T-cell (primary cell): ENCODE measurements around the gene NGDN. TPM values are rescaled to one million over a fixed set of nuclear protein-coding genes. Genes with fewer than 3 reads are reported as not detected.
A peak's percentile ranks its signal among the peaks of the same experiment; 100 is the strongest.

Experiments used
- ATAC-seq, 4 experiments: fragments of 200-7000 bp in 3 of 4; fragments of 150-1000 bp in 1 of 4; cut with Tn5 transposase; replicated peaks in 1 of 4; 1 replicate in 3 of 4; 2 replicates in 1 of 4; pipeline ENCODE4 v1.10.0; 2021; ENCODE audit warnings: moderate library complexity in 3 of 4, mild to moderate bottlenecking in 2 of 4, moderate number of reproducible peaks in 1 of 4
- CTCF ChIA-PET, 2 donors: fragments of 300-600 bp; sonication (Branson Sonifier 250); formaldehyde crosslinking; loops; one replicate each; lab custom pipeline; 2022; ENCODE audit warnings: antibody characterized with exemption in 2 of 2; lab: Charles Lee
- POLR2A ChIA-PET, 2 donors: fragments of 300-600 bp; sonication (Branson Sonifier 250); formaldehyde crosslinking; loops; one replicate each; lab custom pipeline; 2022; ENCODE audit warnings: antibody characterized with exemption in 2 of 2; lab: Charles Lee
- DNase-seq, 35 experiments: peaks; one replicate each; pipeline versions ENCODE4 v3.0.0 to v3.0.0-alpha.2; 2013 to 2023
- H3K27ac ChIP-seq: one replicate; pipeline ENCODE4 v1.5.1; 2013; ENCODE audit warnings: low read length
- H3K27me3 ChIP-seq, 2 experiments: replicated peaks in 1 of 2; 1 replicate in 1 of 2; 2 replicates in 1 of 2; pipeline versions ENCODE4 v1.6.1 to v1.7.0; 2013; ENCODE audit warnings: low read length in 1 of 2, mixed read lengths in 1 of 2; ENCODE audit not compliant: control insufficient read depth in 2 of 2, insufficient read depth in 2 of 2; ENCODE audit errors: extremely low read depth in 1 of 2
- H3K36me3 ChIP-seq, 2 donors: 1 replicate in 1 of 2; 2 replicates in 1 of 2; pipeline versions ENCODE4 v1.6.1 to v1.7.0; 2013; ENCODE audit warnings: low read length in 1 of 2; ENCODE audit not compliant: control insufficient read depth in 2 of 2, insufficient read depth in 1 of 2; ENCODE audit errors: extremely low read depth in 1 of 2
- H3K4me1 ChIP-seq, 2 experiments: 1 replicate in 1 of 2; 2 replicates in 1 of 2; pipeline versions ENCODE4 v1.6.1 to v1.7.0; 2013; ENCODE audit warnings: low read length in 2 of 2, mixed read lengths in 1 of 2; ENCODE audit not compliant: insufficient read depth in 2 of 2, control insufficient read depth in 1 of 2; ENCODE audit errors: extremely low read depth in 1 of 2
- H3K4me3 ChIP-seq, 2 donors: 1 replicate in 1 of 2; 2 replicates in 1 of 2; pipeline versions ENCODE4 v1.5.1 to v1.7.0; 2013; ENCODE audit warnings: mild to moderate bottlenecking in 2 of 2, low read length in 1 of 2, moderate library complexity in 1 of 2; ENCODE audit not compliant: control insufficient read depth in 1 of 2; ENCODE audit errors: extremely low read depth in 1 of 2
- H3K9me3 ChIP-seq: 2 replicates; pipeline ENCODE4 v1.7.0; 2013
- H3K27ac Mint-ChIP-seq, 2 donors: one replicate each; pipeline ENCODE4 v1.8.0; 2020 to 2021; ENCODE audit warnings: mild to moderate bottlenecking in 2 of 2, mixed read lengths in 2 of 2
- H3K27me3 Mint-ChIP-seq, 2 donors: one replicate each; pipeline ENCODE4 v1.8.0; 2021 to 2022; ENCODE audit warnings: mixed read lengths in 2 of 2
- H3K36me3 Mint-ChIP-seq: one replicate; pipeline ENCODE4 v1.8.0; 2021; ENCODE audit warnings: mixed read lengths
- H3K4me1 Mint-ChIP-seq, 3 donors: one replicate each; pipeline ENCODE4 v1.8.0; 2020 to 2022; ENCODE audit warnings: mixed read lengths in 3 of 3, mild to moderate bottlenecking in 1 of 3
- H3K4me3 Mint-ChIP-seq, 3 donors: one replicate each; pipeline ENCODE4 v1.8.0; 2020 to 2022; ENCODE audit warnings: mild to moderate bottlenecking in 3 of 3, mixed read lengths in 3 of 3, moderate library complexity in 3 of 3
- H3K9me3 Mint-ChIP-seq, 3 donors: one replicate each; pipeline ENCODE4 v1.8.0; 2020 to 2022; ENCODE audit warnings: mixed read lengths in 3 of 3
- WGBS: methylation state at CpG from one replicate; pipeline ENCODE4 v1.1.5; 2013; ENCODE audit warnings: missing lambda C conversion rate; ENCODE audit not compliant: insufficient coverage; 5-methylcytosine and 5-hydroxymethylcytosine counted together
- total RNA-seq, 35 experiments: library from RNA in 6 of 35; stranded (reverse) in 6 of 35; fragments of 120-200 nt in 1 of 35; gene quantifications; one replicate each; pipeline versions ENCODE4 v1.2.1 to v1.2.4 and lab custom pipeline; 2013 to 2026

The NGDN gene
- total RNA-seq, 5 donors from 2014 or later (not counting 1 experiment from before 2014, with no cell fraction given), result 56.5 to 121 (median 63.7) TPM

DNA sequence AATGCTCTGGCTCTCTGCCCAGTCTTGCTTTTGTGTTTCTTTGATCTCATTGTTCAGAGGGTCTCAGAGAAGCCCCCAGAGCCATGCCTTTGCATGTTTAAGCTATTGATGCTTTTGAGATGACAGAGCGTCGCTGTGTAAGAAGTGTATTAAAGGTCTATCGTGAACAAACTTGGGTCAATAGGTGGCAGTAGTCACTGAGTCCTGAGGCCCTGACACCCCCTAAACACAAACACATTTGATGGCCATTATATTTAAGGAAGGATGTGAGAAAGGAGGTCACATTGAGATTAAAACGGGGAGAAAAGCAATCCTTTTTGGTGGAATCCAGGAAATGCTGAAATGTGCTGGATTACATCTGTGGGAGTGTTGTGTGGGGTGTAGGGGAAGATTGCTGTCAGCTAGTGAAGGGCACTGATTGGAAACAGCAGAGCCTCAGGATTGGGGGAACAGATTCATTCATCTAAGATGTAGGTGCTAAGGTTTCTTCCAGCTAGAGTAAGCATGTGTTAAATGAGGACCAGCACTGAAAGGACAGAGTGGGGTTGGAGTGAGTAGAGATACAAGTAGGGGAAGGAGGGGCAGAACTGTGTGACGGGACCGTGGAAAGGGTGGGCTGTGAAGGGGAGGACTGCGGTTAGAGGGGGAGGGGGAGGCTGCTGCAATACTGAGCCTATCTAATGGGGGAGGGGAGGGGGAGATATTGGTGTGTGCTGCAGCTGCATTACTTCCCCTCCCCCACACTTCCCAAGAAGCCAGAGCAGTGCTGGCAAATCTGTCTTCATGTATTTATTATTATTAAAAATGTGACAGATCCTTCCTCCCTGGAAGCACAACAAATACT, 12.7 kb downstream of the NGDN start:
- Histone ChIP-seq H3K9me3 (no peaks in the 10 kb centered on the region), H3K27ac (no peak overlapping the region), H3K4me1 (no peaks in the 10 kb centered on the region), H3K27me3 (no peaks in the 10 kb centered on the region), H3K36me3 (peaks cover 1 to 44% of the 10 kb centered on the region in 2 donors), H3K4me3 (no peak overlapping the region)
- H3K27ac Mint-ChIP-seq, result no peak overlapping the region
- CTCF ChIA-PET, result interaction anchor here in 1 of 2 donors (9.1 kb wide), 1 partner anchor 78 kb away, joined by 107 read pairs; the partner anchor contains the start of gene THTPA
- POLR2A ChIA-PET, result no interaction called here
- no peaks in the 10 kb centered on the region for H3K27me3 Mint-ChIP-seq
- ATAC-seq (no peak), DNase-seq (no peak)
- 80% methylated on average over 1 of the region's 7 CpGs for WGBS
- H3K4me1 Mint-ChIP-seq, result peaks cover 7 to 14% (median 7%) of the 10 kb centered on the region in 3 donors
- H3K36me3 Mint-ChIP-seq, result peaks cover 42% of the 10 kb centered on the region
- no peak overlapping the region for H3K4me3 Mint-ChIP-seq
- H3K9me3 Mint-ChIP-seq, result no peaks in the 10 kb centered on the region

- Mint-ChIP-seq H3K4me1 (peaks cover 4 to 8% (median 6%) of the 10 kb centered on the region in 3 donors), H3K27ac (no peak overlapping the region), H3K4me3 (no peak overlapping the region), H3K36me3 (peaks cover 36% of the 10 kb centered on the region), H3K9me3 (no peaks in the 10 kb centered on the region), H3K27me3 (no peaks in the 10 kb centered on the region)
- ChIA-PET CTCF (interaction anchor here in 1 of 2 donors (9.1 kb wide), 1 partner anchor 77 kb away, joined by 107 read pairs; the partner anchor contains the start of gene THTPA), POLR2A (no interaction called here)
- Histone ChIP-seq H3K4me1 (no peaks in the 10 kb centered on the region), H3K36me3 (peaks cover 0 to 38% of the 10 kb centered on the region in 2 donors), H3K9me3 (no peaks in the 10 kb centered on the region), H3K27ac (no peak overlapping the region), H3K4me3 (no peak overlapping the region), H3K27me3 (no peaks in the 10 kb centered on the region)
- DNase-seq (no peak), ATAC-seq (no peak)
Observed at GRCh38 chr14:23482823-23483148, 13.3 kb downstream of the NGDN start.

GRCh38 chr14:23483236-23483854, 13.8 kb downstream of the NGDN start:
- POLR2A ChIA-PET, result no interaction called here
- peaks cover 38% of the 10 kb centered on the region for H3K36me3 Mint-ChIP-seq
- no peaks in the 10 kb centered on the region for H3K27me3 Mint-ChIP-seq
- H3K9me3 Mint-ChIP-seq, result no peaks in the 10 kb centered on the region
- DNase-seq (peak in 1 of 35 experiments; percentile 9), ATAC-seq (peak in 1 of 4 experiments; percentile 38)
- no peak overlapping the region for H3K27ac Mint-ChIP-seq
- 72% methylated on average over 8 of the region's 9 CpGs for WGBS
- H3K4me3 Mint-ChIP-seq, result no peak overlapping the region
- peaks cover 1 to 3% (median 1%) of the 10 kb centered on the region in 3 donors for H3K4me1 Mint-ChIP-seq
- H3K27me3 ChIP-seq, result no peaks in the 10 kb centered on the region
- H3K36me3 ChIP-seq, result peaks cover 0 to 34% of the 10 kb centered on the region in 2 donors
- no peak overlapping the region for H3K4me3 ChIP-seq
- H3K4me1 ChIP-seq, result no peaks in the 10 kb centered on the region
- no peak overlapping the region for H3K27ac ChIP-seq
- CTCF ChIA-PET, result interaction anchor here in 1 of 2 donors (1.0 kb wide), 1 partner anchor 76 kb away, joined by 3 read pairs; no protein-coding TSS in a partner anchor
- no peaks in the 10 kb centered on the region for H3K9me3 ChIP-seq

DNA sequence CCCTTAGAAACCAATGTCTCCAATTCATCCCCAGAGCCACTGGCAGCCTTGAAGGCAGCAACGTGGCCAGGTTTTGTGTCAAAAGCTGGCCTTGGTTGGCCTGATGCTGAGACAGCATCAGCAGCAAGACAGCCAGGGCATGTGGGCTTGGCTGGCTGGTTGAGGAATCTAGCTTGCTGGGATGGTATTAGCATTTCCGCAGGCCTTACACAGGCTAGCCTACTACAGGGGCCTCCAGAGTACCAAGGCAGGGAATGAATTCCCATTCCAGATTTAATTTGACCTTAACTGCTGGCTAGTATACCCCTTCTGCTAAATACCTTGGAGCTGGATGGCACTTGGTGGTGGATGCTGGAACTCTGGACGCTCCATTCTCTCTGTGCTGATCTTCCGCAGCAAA, 15.8 kb downstream of the NGDN start:
- ChIA-PET POLR2A (no interaction called here), CTCF (no interaction called here)
- ATAC-seq (no peak), DNase-seq (no peak)
- Mint-ChIP-seq H3K27ac (no peak overlapping the region), H3K27me3 (no peaks in the 10 kb centered on the region), H3K4me1 (no peaks in the 10 kb centered on the region), H3K4me3 (no peak overlapping the region), H3K9me3 (no peaks in the 10 kb centered on the region), H3K36me3 (peaks cover 45% of the 10 kb centered on the region)
- Histone ChIP-seq H3K9me3 (no peaks in the 10 kb centered on the region), H3K4me3 (no peak overlapping the region), H3K27me3 (no peaks in the 10 kb centered on the region), H3K27ac (no peak overlapping the region), H3K36me3 (peaks cover 0 to 26% of the 10 kb centered on the region in 2 donors), H3K4me1 (no peaks in the 10 kb centered on the region)
- whole genome bisulfite sequencing, result 83% methylated on average over 1 of the region's 4 CpGs

GRCh38 chr14:23486036-23486435, 16.5 kb downstream of the NGDN start:
- no peaks in the 10 kb centered on the region for H3K9me3 Mint-ChIP-seq
- POLR2A ChIA-PET, result no interaction called here
- no peaks in the 10 kb centered on the region for H3K4me1 ChIP-seq
- H3K9me3 ChIP-seq, result no peaks in the 10 kb centered on the region
- H3K36me3 ChIP-seq, result peaks cover 0 to 26% of the 10 kb centered on the region in 2 donors
- peaks cover 45% of the 10 kb centered on the region for H3K36me3 Mint-ChIP-seq
- H3K27ac Mint-ChIP-seq, result no peak overlapping the region
- H3K4me3 ChIP-seq, result no peak overlapping the region
- no peaks in the 10 kb centered on the region for H3K27me3 Mint-ChIP-seq
- no peaks in the 10 kb centered on the region for H3K4me1 Mint-ChIP-seq
- CTCF ChIA-PET, result interaction anchor here in 1 of 2 donors (0.6 kb wide), 1 partner anchor 74 kb away, joined by 3 read pairs; no protein-coding TSS in a partner anchor
- no peak overlapping the region for H3K27ac ChIP-seq
- WGBS, result 31% methylated on average over 2 of the region's 2 CpGs
- H3K27me3 ChIP-seq, result no peaks in the 10 kb centered on the region
- ATAC-seq, result no peak
- no peak for DNase-seq
- no peak overlapping the region for H3K4me3 Mint-ChIP-seq

GRCh38 chr14:23487216-23487615, 17.7 kb downstream of the NGDN start:
- no peaks in the 10 kb centered on the region for H3K4me1 ChIP-seq
- no CpG with 5 or more reads among the region's 7 CpGs for WGBS
- no peaks in the 10 kb centered on the region for H3K9me3 Mint-ChIP-seq

More at GRCh38 chr14:23487216-23487615, 17.7 kb downstream of the NGDN start:
- Histone ChIP-seq H3K9me3 (no peaks in the 10 kb centered on the region), H3K4me3 (no peak overlapping the region), H3K36me3 (peaks cover 0 to 26% of the 10 kb centered on the region in 2 donors), H3K27ac (no peak overlapping the region), H3K27me3 (no peaks in the 10 kb centered on the region)
- no peak for ATAC-seq
- no peak overlapping the region for H3K4me3 Mint-ChIP-seq
- DNase-seq, result no peak
- H3K27me3 Mint-ChIP-seq, result no peaks in the 10 kb centered on the region
- ChIA-PET CTCF (no interaction called here), POLR2A (interaction anchor here in 1 of 2 donors (0.5 kb wide), 1 partner anchor 17 kb away, joined by 12 read pairs; no protein-coding TSS in a partner anchor)
- peaks cover 45% of the 10 kb centered on the region for H3K36me3 Mint-ChIP-seq
- H3K4me1 Mint-ChIP-seq, result no peaks in the 10 kb centered on the region
- H3K27ac Mint-ChIP-seq, result no peak overlapping the region
